PC-3 (cell line): ENCODE data around the gene PRPF6. TPM values are rescaled to one million over a fixed set of nuclear protein-coding genes. Genes with fewer than 3 reads are reported as not detected.

Experiments used
- ATAC-seq: fragments of 200-7000 bp; cut with Tn5 transposase; 2 replicates; pipeline ENCODE4 v1.9.1; 2020; ENCODE audit warnings: mild to moderate bottlenecking, moderate library complexity
- BruUV-seq: library from RNA; stranded (reverse); fragments of 400-500 nt; replicated peaks from 2 replicates; lab custom pipeline; 2021; lab: Mats Ljungman, UMichigan
- CTCF ChIA-PET: fragments of 300-600 bp; sonication (Branson Sonifier 250); formaldehyde crosslinking; loops from one replicate; lab custom pipeline; 2022; ENCODE audit warnings: antibody characterized with exemption; lab: Charles Lee
- POLR2A ChIA-PET: fragments of 300-600 bp; sonication (Branson Sonifier 250); formaldehyde crosslinking; loops from one replicate; lab custom pipeline; 2022; ENCODE audit warnings: antibody characterized with exemption; ENCODE audit not compliant: unreplicated experiment; lab: Charles Lee
- DNase-seq: peaks from one replicate; pipeline ENCODE4 v3.0.0-alpha.2; 2015
- H2AFZ ChIP-seq: fragments of 300-600 bp; sonication (generic); 2 replicates; pipeline ENCODE4 v1.6.0; 2016; ENCODE audit warnings: antibody characterized with exemption, low read length
- H3F3A ChIP-seq: fragments of 300-600 bp; sonication (generic); one replicate; pipeline ENCODE4 v1.6.0; 2017; ENCODE audit warnings: antibody characterized with exemption, low read length, control low read depth, mild to moderate bottlenecking; ENCODE audit not compliant: unreplicated experiment
- H3K27ac ChIP-seq: fragments of 300-600 bp; sonication (generic); 2 replicates; pipeline ENCODE4 v1.5.1; 2016; ENCODE audit warnings: mild to moderate bottlenecking, low read length
- H3K27me3 ChIP-seq: fragments of 300-600 bp; sonication (generic); 2 replicates; pipeline ENCODE4 v1.6.1; 2016; ENCODE audit warnings: low read length, mixed read lengths
- H3K36me3 ChIP-seq: fragments of 300-600 bp; sonication (generic); 2 replicates; pipeline ENCODE4 v1.6.1; 2016; ENCODE audit warnings: low read depth, mixed run types, low read length, mixed read lengths
- H3K4me1 ChIP-seq: fragments of 300-600 bp; sonication (generic); 2 replicates; pipeline ENCODE4 v1.5.1; 2016; ENCODE audit warnings: low read length; ENCODE audit not compliant: insufficient read depth
- H3K4me2 ChIP-seq: fragments of 300-600 bp; sonication (generic); 2 replicates; pipeline ENCODE4 v1.6.0; 2016; ENCODE audit warnings: low read length
- H3K4me3 ChIP-seq: fragments of 300-600 bp; sonication (generic); 2 replicates; pipeline ENCODE4 v1.5.1; 2016; ENCODE audit warnings: mild to moderate bottlenecking, low read length, mixed read lengths
- H3K79me2 ChIP-seq: fragments of 300-600 bp; sonication (generic); 2 replicates; pipeline ENCODE4 v1.6.1; 2017; ENCODE audit warnings: low read length, mixed read lengths
- H3K9ac ChIP-seq: fragments of 300-600 bp; sonication (generic); 2 replicates; pipeline ENCODE4 v1.6.0; 2016; ENCODE audit warnings: mild to moderate bottlenecking, low read length
- H3K9me2 ChIP-seq: fragments of 300-600 bp; sonication (generic); replicated peaks from 2 replicates; pipeline ENCODE4 v1.6.1; 2016; ENCODE audit warnings: mixed run types, low read length, mixed read lengths
- H3K9me3 ChIP-seq: fragments of 300-600 bp; sonication (generic); 2 replicates; pipeline ENCODE4 v1.6.1; 2016; ENCODE audit warnings: low read length, mixed read lengths
- H4K20me1 ChIP-seq: fragments of 300-600 bp; sonication (generic); 2 replicates; pipeline ENCODE4 v1.6.1; 2016; ENCODE audit warnings: low read length, mixed read lengths
- CTCF ChIP-seq: fragments of 300-600 bp; sonication (generic); conservative IDR thresholded peaks from 2 replicates; pipeline ENCODE4 v1.5.1; 2017; ENCODE audit warnings: antibody characterized with exemption, low read depth, mild to moderate bottlenecking, low read length
- EZH2 ChIP-seq: fragments of 300-600 bp; sonication (generic); IDR thresholded peaks from one replicate; pipeline ENCODE4 v1.6.1; 2017; ENCODE audit warnings: antibody characterized with exemption, mild to moderate bottlenecking, low read length; ENCODE audit not compliant: unreplicated experiment
- EZH2phosphoT487 ChIP-seq: fragments of 300-600 bp; sonication (generic); IDR thresholded peaks from 2 replicates; pipeline ENCODE4 v1.6.1; 2018; ENCODE audit warnings: mild to moderate bottlenecking, antibody characterized with exemption, low read length, borderline replicate concordance
- intact Hi-C: fragments of 100-400 bp; cut with micrococcal nuclease; formaldehyde crosslinking; loops from 2 replicates; pipeline ENCODE4 v1.9.0; 2023
- total RNA-seq: library from RNA; depleted of rRNA; stranded (reverse); fragments of >200 nt; gene quantifications from 2 replicates; pipeline ENCODE4 v1.2.3, GENCODE V29; 2014

The PRPF6 gene
- total RNA-seq, 1 experiment from 2014 or later: 67.1 TPM

- ATAC-seq: no peak
- H3K9me2 ChIP-seq: no peaks in the 10 kb centered on the region
- no peak overlapping the region for H2AFZ ChIP-seq
- no peaks in the 10 kb centered on the region for H3K9me3 ChIP-seq
- no peak overlapping the region for H3K9ac ChIP-seq
- peaks cover 21% of the 10 kb centered on the region for H3K4me1 ChIP-seq
- ChIA-PET POLR2A (no interaction called here), CTCF (interaction anchor here (1.5 to 2.1 kb wide), 2 partner anchors 14 to 22 kb away, joined by 5 to 8 read pairs; partner anchors contain the start of gene TCEA2)
- H3K4me2 ChIP-seq: no peak overlapping the region
- no peaks in the 10 kb centered on the region for H4K20me1 ChIP-seq
- TF ChIP-seq EZH2phosphoT487 (no peak), CTCF (no peak), EZH2 (no peak)
- H3K79me2 ChIP-seq: no peaks in the 10 kb centered on the region
- no peak overlapping the region for H3K4me3 ChIP-seq
- DNase-seq: no peak
- H3K27ac ChIP-seq: no peak overlapping the region
- intact Hi-C loops: no loop called here
- H3F3A ChIP-seq: peaks cover 5% of the 10 kb centered on the region
- BruUV-seq: no TSS peak
- no peaks in the 10 kb centered on the region for H3K27me3 ChIP-seq
- H3K36me3 ChIP-seq: no peaks in the 10 kb centered on the region
Observed at GRCh38 chr20:64040231-64041039, 59.5 kb downstream of the PRPF6 start.

- Histone ChIP-seq H2AFZ (no peak overlapping the region), H3K4me3 (no peak overlapping the region), H3K4me1 (peaks cover 25% of the 10 kb centered on the region), H3K9ac (no peak overlapping the region), H3K36me3 (no peaks in the 10 kb centered on the region), H3F3A (peaks cover 5% of the 10 kb centered on the region), H3K27ac (no peak overlapping the region), H3K27me3 (no peaks in the 10 kb centered on the region), H3K9me2 (no peaks in the 10 kb centered on the region), H3K4me2 (peak overlapping the region; percentile 88; the same call in 1 of the 2 replicates), H3K79me2 (no peaks in the 10 kb centered on the region), H4K20me1 (no peaks in the 10 kb centered on the region), H3K9me3 (no peaks in the 10 kb centered on the region)
- POLR2A ChIA-PET: no interaction called here
- intact Hi-C loops: no loop called here
- DNase-seq: no peak
- CTCF ChIA-PET: no interaction called here
- no peak for TF ChIP-seq EZH2
- TF ChIP-seq EZH2phosphoT487: no peak
- no peak for TF ChIP-seq CTCF
- BruUV-seq: no TSS peak
- no peak for ATAC-seq
Observed at GRCh38 chr20:64041040-64041780, 60.3 kb downstream of the PRPF6 start.

- CTCF ChIA-PET: no interaction called here
- H3K4me1 ChIP-seq: peaks cover 25% of the 10 kb centered on the region
Observed at GRCh38 chr20:64041781-64042053, 60.8 kb downstream of the PRPF6 start.

More at GRCh38 chr20:64041781-64042053, 60.8 kb downstream of the PRPF6 start:
- Histone ChIP-seq H3K27ac (no peak overlapping the region), H3K9me3 (no peaks in the 10 kb centered on the region), H3F3A (peaks cover 5% of the 10 kb centered on the region), H3K9ac (no peak overlapping the region), H4K20me1 (no peaks in the 10 kb centered on the region), H2AFZ (no peak overlapping the region), H3K4me3 (peak overlapping the region; percentile 66; the same call in 1 of the 2 replicates), H3K79me2 (no peaks in the 10 kb centered on the region), H3K9me2 (no peaks in the 10 kb centered on the region), H3K4me2 (peak overlapping the region; percentile 88), H3K27me3 (no peaks in the 10 kb centered on the region), H3K36me3 (no peaks in the 10 kb centered on the region)
- no TSS peak for BruUV-seq
- intact Hi-C loops: no loop called here
- TF ChIP-seq EZH2phosphoT487 (no peak), EZH2 (no peak), CTCF (no peak)
- POLR2A ChIA-PET: no interaction called here
- DNase-seq (no peak), ATAC-seq (no peak)
